Naive thymus-derived CD8-positive, alpha-beta T cell (primary cell): ENCODE results near the gene PLAC1. TPM values are rescaled to one million over a fixed set of nuclear protein-coding genes. Genes with fewer than 3 reads are reported as not detected.

Experiments
- microRNA-seq: library from miRNA; unstranded; fragments of <30 nt; microRNA quantifications from one replicate; pipeline ENCODE4 v1.2.0, GENCODE V29; 2022; ENCODE audit warnings: borderline microRNAs expressed
- polyA plus RNA-seq, 3 donors: library from polyadenylated mRNA; unstranded; fragments of 300-500 nt; fragmentation: Illumina TruSeq; gene quantifications; one replicate each; pipeline ENCODE4 v1.2.3, GENCODE V29; 2021
- total RNA-seq, 8 experiments: library from RNA in 2 of 8; stranded (reverse) in 2 of 8; gene quantifications; one replicate each; pipeline ENCODE4 v1.2.3 and lab custom pipeline; 2021 to 2026

Gene PLAC1
- total and polyA plus RNA-seq, 5 experiments from 2014 or later: not detected

Small RNAs within 50 kb of the gene (microRNA-seq; reads per million reads assigned to microRNA genes)
- gene MIR424: 6,153 reads per million, percentile 94 among the genes with 10 or more reads in this experiment
- gene MIR450A1: 1.7 reads per million
- 1.7 reads per million for gene MIR450A2
- gene MIR450B: 1.4 reads per million
- gene MIR503: 28.4 reads per million, percentile 46 among the genes with 10 or more reads in this experiment
- gene MIR542: 33.2 reads per million, percentile 49 among the genes with 10 or more reads in this experiment

Other genes starting within 250 kb of the PLAC1 start
- 10 to 100 TPM; 19.2 to 22.5 TPM for gene HPRT1, start 198.3 kb downstream of the PLAC1 start, total RNA-seq
- gene HPRT1, start 198.3 kb downstream of the PLAC1 start, polyA plus RNA-seq: 10 to 100 TPM; 71.7 to 94.1 (median 88.2) TPM
- gene PABIR2, start 138.7 kb upstream of the PLAC1 start, total RNA-seq: 10 to 100 TPM; 43.2 to 46.1 TPM
- 1 to 10 TPM; 6.6 to 8.3 (median 7.9) TPM for gene PABIR2, start 138.7 kb upstream of the PLAC1 start, polyA plus RNA-seq